ENCODE results near the gene PAPLN.
"Not testable (repeated sequence)": the region's sequence is repeated elsewhere in the genome, so short reads cannot be mapped to it uniquely, and the experiment has no call there.

Gene PAPLN
- total RNA-seq: 0.94 to 1.2 reads per million in 2 donors

GRCh38 chr14:73237219-73237785 is at the start of gene PAPLN:
Gene PAPLN (plus strand): TSS chr14:73237506. CDS start chr14:73239779, 2,273 bp downstream.
- no peak for DNase-seq

GRCh38 chr14:73188501-73188911 is 48.8 kb upstream of the PAPLN start:
- DNase-seq: no peak

GRCh38 chr14:73189651-73190050 is 47.7 kb upstream of the PAPLN start:
- DNase-seq: no peak

- no peak for DNase-seq
Observed at GRCh38 chr14:73191441-73191840, 45.9 kb upstream of the PAPLN start.

- not testable (repeated sequence) for DNase-seq
Observed at GRCh38 chr14:73194306-73194705, 43.0 kb upstream of the PAPLN start.

GRCh38 chr14:73198253-73198652 is 39.1 kb upstream of the PAPLN start:
- DNase-seq: no peak

- no peak for DNase-seq
Observed at GRCh38 chr14:73203527-73203926, 33.8 kb upstream of the PAPLN start.

- no peak for DNase-seq
Observed at GRCh38 chr14:73207615-73208014, 29.7 kb upstream of the PAPLN start.

- DNase-seq: peak in 1 of 5 experiments; percentile 14
Observed at GRCh38 chr14:73208390-73208789, 28.9 kb upstream of the PAPLN start.

- DNase-seq: no peak
Observed at GRCh38 chr14:73208846-73209245, 28.5 kb upstream of the PAPLN start.

GRCh38 chr14:73209953-73210352 is 27.4 kb upstream of the PAPLN start:
- no peak for DNase-seq

- no peak for DNase-seq
Observed at GRCh38 chr14:73211251-73212040, 25.9 kb upstream of the PAPLN start.

GRCh38 chr14:73216030-73216429 is 21.3 kb upstream of the PAPLN start:
- no peak for DNase-seq

GRCh38 chr14:73217411-73217810 is 19.9 kb upstream of the PAPLN start:
- no peak for DNase-seq

- no peak for DNase-seq
Observed at GRCh38 chr14:73220061-73220460, 17.2 kb upstream of the PAPLN start.

GRCh38 chr14:73220634-73221033 is 16.7 kb upstream of the PAPLN start:
- DNase-seq: no peak

- no peak for DNase-seq
Observed at GRCh38 chr14:73221945-73222344, 15.4 kb upstream of the PAPLN start.

- DNase-seq: peak in 1 of 5 experiments; percentile 25
Observed at GRCh38 chr14:73223049-73223448, 14.3 kb upstream of the PAPLN start.

- no peak for DNase-seq
Observed at GRCh38 chr14:73225496-73225895, 11.8 kb upstream of the PAPLN start.

GRCh38 chr14:73227812-73228781 is 9.2 kb upstream of the PAPLN start:
- DNase-seq: no peak

- DNase-seq: no peak
Observed at GRCh38 chr14:73230051-73230450, 7.3 kb upstream of the PAPLN start.

- DNase-seq: peak in 1 of 5 experiments; percentile 12
Observed at GRCh38 chr14:73231981-73232851, 5.1 kb upstream of the PAPLN start.

Measured in T-helper 2 cell (primary cell).